HG03066 (cell line): ENCODE data around the gene TRA2A.
"Not testable (repeated sequence)": the region's sequence is repeated elsewhere in the genome, so short reads cannot be mapped to it uniquely, and the experiment has no call there.

Experiments
- ATAC-seq: cut with Tn5 transposase; IDR thresholded peaks from one replicate; pipeline ENCODE4 v1.9.1; 2021; ENCODE audit warnings: low read depth; ENCODE audit not compliant: unreplicated experiment

TRA2A gene

GRCh38 chr7:23513746-23514145, 18.0 kb downstream of the TRA2A start:
- ATAC-seq, result not testable (repeated sequence)

GRCh38 chr7:23494009-23494408, 37.8 kb downstream of the TRA2A start:
- ATAC-seq, result no peak

GRCh38 chr7:23491502-23491901, 40.3 kb downstream of the TRA2A start:
- no peak for ATAC-seq

- no peak for ATAC-seq
These were observed 41.2 kb downstream of the TRA2A start for GRCh38 chr7:23490357-23491135.

GRCh38 chr7:23488714-23489113, 43.1 kb downstream of the TRA2A start:
- not testable (repeated sequence) for ATAC-seq

GRCh38 chr7:23487670-23488069, 44.1 kb downstream of the TRA2A start:
- no peak for ATAC-seq

GRCh38 chr7:23486002-23486773, 45.6 kb downstream of the TRA2A start:
- no peak for ATAC-seq

GRCh38 chr7:23482686-23483085, 49.1 kb downstream of the TRA2A start:
- ATAC-seq, result no peak

GRCh38 chr7:23477962-23478866, 53.6 kb downstream of the TRA2A start:
- no peak for ATAC-seq

- ATAC-seq, result no peak
These were observed 54.7 kb downstream of the TRA2A start for GRCh38 chr7:23477157-23477499.

- no peak for ATAC-seq
These were observed 55.3 kb downstream of the TRA2A start for GRCh38 chr7:23476286-23477156.

- no peak for ATAC-seq
These were observed 56.3 kb downstream of the TRA2A start for GRCh38 chr7:23475576-23475839.

- ATAC-seq, result no peak
These were observed 56.8 kb downstream of the TRA2A start for GRCh38 chr7:23474829-23475575.

- ATAC-seq, result peak; percentile 62
These were observed 57.5 kb downstream of the TRA2A start for GRCh38 chr7:23474094-23474828.

- ATAC-seq, result peak; percentile 19
These were observed 58.0 kb downstream of the TRA2A start for GRCh38 chr7:23473844-23474093.

GRCh38 chr7:23472956-23473843, 58.6 kb downstream of the TRA2A start:
- ATAC-seq, result no peak

GRCh38 chr7:23472556-23472955, 59.2 kb downstream of the TRA2A start:
- no peak for ATAC-seq

GRCh38 chr7:23472046-23472445, 59.7 kb downstream of the TRA2A start:
- no peak for ATAC-seq
